Ureter (tissue), 1 donor: ENCODE measurements around the gene SPDYE4. TPM values are rescaled to one million over a fixed set of nuclear protein-coding genes. Genes with fewer than 3 reads are reported as not detected.

Source experiments
- DNase-seq: peaks from one replicate; pipeline ENCODE4 v3.0.0-alpha.2; 2020; ENCODE audit warnings: low spot score
- total RNA-seq: library from RNA; stranded (reverse); gene quantifications from one replicate; pipeline ENCODE4 v1.2.4, GENCODE V29; 2023
- donor health status: DM: yes; HTN: yes; CAD: no.

Gene SPDYE4
- total RNA-seq, 1 donor from 2014 or later: not detected

DNA sequence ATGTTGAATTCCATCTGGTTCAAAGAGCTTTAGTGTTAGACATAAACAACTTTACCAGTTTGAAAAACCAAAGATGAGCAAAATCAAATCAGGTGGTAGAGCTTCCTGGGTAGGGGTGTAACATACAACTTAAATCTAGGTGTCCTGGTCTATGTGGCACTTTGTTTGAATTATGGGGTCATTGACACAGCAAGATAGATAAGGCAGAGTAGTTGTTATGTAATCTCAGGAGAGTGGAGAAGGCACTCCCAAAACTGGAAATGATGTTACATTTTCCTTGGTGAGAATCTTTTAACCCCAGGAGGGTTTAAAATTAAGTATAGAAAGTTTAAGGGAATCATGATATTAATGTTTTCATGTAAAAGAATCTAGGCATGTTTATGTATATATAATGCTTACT is 45.6 kb downstream of the SPDYE4 start:
- no peak for DNase-seq

DNA sequence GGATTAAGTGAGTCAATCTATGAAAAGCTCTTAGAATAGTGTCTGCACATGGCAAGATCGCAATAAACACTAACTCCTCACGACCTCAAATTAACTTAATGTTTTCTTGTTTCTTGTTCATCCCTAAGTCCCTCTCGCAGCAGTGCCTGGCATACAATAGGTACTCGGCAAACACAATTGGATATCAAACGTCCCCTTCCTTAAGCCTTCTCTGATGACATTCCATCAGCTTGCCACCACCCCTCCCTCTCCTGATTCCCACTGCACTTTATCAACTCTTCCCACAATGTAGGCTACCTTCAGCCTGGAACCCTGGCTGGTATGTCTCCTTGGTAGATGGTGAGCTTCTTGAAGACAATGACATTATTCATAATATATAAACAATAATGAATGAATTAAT is 47.1 kb downstream of the SPDYE4 start:
- no peak for DNase-seq

DNA sequence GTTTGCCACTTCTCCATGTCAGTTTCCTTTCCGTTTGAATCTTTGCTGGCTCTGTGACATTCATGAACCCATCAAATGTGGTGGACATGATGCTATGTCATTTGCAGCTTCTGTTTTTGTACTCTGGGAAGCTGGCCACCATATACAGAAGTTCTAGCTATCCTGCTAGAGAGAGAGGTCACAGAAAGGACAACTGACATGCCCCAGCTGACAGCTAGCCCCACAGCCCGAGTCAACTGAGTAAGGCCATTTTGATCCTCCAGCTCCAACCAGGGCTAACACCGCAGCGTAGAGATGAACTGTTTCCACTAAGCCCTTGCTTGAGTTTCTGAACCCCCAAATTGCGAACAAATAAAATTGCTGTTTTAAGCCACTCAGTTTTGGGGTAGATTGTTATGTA is 47.5 kb downstream of the SPDYE4 start:
- DNase-seq: no peak

DNA sequence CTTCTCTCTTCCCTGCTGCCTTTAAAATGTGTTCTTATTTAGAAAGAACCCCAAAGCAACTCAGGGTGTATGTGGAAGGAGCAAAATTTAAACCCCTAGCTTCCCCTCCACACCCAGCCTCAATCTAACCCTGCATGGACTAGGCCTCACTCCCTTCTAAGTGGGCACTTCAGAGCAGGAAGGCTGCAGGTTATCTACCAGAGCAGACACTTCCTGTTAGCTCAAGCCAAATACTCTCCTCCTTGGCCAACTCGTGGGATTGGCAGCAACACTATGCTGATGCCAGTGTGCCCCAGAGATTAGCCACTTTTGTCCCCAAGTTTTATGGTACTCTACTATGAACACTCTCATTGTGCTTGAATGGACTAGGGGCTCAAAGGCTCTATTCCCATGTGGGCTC is 49.3 kb downstream of the SPDYE4 start:
- no peak for DNase-seq

DNA sequence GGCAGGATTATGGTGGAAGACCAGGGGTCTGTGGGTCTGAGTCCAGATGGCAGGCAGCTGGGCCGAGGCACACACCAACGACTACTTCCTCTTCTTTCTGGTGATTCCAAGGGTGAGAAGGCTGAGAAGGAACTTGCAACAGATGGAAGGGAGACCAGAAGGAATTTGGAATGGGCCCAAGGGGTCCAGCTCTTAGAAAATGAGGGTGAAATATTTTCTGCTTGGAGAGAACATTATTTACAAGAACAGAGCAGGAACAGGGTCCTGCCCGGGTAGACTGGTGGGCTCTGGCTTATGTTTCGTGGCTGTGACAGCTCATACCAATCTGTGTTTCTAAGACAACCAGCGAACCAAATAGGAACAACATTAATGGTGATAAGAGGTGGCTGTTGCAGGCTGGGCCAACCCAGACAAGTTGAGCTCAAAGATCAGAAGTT is 50.3 kb downstream of the SPDYE4 start:
- no peak for DNase-seq

DNA sequence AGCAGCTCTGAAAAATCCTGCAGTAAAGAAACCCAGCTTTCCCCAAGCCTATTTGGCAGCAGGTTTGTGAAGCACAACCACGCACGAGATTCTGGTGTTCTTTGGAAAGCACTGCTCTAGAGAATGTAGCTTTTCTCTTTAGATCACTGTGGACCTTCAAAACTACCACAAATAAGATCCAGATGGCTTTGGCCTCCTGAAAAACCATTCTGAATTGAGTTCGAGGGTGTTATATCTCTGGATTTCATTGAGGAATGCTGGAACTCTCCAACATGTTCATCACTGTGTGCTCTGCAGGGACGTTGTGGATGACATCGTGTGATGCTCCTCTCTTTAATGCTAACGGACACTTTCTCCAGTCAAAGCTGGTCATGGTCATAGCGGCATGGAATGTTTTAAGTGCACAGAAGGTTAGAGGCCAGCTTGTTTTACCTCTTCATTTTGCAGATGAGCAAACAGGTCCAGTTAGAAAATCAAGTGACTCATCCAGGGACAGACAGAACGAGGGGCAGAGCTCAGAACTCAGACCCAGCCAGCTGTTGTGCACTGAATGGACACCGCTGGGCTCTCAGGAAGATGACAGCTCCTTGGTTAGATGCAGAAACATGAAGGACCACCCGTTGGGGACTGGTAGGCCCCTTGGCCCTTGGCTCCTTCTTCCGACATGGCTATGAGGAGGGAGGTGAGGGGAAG is 50.9 kb downstream of the SPDYE4 start:
- DNase-seq: no peak

DNA sequence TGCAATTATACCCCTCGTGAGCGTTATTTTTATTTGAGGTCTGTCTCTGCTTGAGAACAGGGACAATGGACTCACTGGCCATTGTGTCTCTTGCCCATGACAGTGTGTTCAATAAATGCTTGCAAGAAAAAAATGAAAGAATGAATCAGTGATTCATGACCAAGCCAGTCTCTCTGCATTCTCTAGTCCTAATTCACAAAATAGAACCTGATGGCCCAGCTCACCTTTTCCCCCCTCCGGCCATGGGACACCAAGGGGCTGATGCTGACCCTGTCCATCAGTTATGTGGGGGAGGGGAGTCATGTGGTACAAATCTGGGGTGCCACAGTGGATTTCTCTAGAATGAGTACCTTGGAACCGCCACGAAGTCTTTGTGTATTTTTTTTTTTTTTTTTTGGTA is 51.9 kb downstream of the SPDYE4 start:
- no peak for DNase-seq

DNA sequence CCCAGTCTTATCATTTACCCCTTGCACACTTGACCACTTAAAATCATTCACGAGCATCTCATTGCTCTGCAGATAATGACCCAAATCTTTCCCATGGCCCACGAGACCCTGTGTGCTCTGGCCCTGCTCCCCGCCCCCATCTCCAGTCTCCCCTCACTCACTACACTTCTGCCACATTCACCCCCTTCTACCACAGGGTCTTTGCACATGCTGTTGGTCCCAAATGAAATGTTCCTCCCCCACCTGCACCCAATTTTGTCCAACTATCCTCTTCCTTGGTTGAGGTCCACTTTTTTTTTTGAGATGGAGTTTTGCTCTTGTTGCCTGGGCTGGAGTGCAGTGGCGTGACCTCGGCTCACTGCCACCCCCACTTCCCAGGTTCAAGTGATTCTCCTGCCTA is 52.9 kb downstream of the SPDYE4 start:
- DNase-seq: no peak

DNA sequence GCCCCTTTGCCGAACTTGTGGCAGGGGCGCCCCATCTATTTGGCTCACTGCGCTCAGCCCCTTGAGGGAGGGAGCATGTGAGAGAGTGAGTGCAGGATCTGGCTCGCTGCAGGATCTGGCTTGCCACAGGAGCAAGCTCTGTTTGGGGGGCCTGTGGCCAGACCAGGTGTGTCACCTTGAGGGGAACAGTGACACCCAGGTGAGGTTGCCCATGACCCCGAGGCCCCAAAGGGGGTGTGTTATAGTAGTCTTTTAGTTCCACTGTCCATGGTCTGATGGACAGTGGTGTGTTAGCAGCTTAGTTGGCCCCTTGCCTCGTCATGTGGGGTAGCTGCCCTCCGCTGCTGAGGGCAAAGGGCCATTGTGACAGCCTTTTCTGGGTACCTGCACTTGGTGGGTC is 55.3 kb downstream of the SPDYE4 start:
- no peak for DNase-seq

DNA sequence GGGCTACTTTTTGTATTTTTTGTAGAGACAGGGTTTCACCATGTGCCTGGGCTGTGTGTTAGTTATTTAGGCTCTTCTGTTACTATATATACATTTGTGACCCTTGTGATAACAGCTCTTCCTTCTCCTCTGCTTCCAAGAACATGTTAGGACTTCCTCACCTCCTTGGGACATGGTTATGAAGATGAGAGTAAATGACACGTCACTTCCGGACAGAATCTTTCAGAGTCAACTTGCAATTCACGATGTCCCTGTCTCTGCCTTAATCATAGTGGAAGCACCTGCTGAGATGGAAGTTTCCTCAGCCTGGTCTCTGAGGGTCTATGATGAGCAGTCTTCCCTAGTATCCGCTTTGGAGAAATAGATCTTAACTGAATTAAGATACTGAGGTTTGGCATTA is 56.6 kb downstream of the SPDYE4 start:
- DNase-seq: no peak

DNA sequence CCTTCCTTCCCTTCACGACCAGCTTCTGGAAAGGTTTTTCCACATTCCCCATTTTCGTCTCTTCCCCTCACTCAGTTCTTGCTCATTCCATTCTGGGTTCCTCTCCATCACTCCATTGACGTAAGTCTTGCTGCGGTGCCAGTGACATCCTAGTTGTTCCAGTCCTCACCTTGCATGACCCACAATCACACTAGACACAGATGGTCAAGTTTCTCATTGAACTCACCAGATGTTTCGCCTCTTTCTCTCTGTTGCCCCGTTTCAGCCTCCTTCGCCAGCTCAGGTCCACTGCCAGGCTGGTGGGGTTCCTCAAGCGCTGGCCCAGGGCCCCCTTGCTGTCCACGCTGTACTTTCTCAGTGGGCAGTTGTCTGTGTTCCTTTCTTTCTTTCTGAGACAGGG is 57.1 kb downstream of the SPDYE4 start:
- no peak for DNase-seq

Other genes with a start within 250 kb of the SPDYE4 start
- 30.8 TPM for gene MYH10, start 127.8 kb downstream of the SPDYE4 start, total RNA-seq
- gene CCDC42, start 13.7 kb downstream of the SPDYE4 start, total RNA-seq: not detected
- 4.1 TPM for gene MFSD6L, start 40.8 kb upstream of the SPDYE4 start, total RNA-seq
- 1.7 TPM for gene PIK3R6, start 109.1 kb upstream of the SPDYE4 start, total RNA-seq
- gene PIK3R5, start 207.2 kb upstream of the SPDYE4 start, total RNA-seq: 8.4 TPM